Panc1 (cell line): ENCODE measurements around the gene FBXW12. TPM values are rescaled to one million over a fixed set of nuclear protein-coding genes. Genes with fewer than 3 reads are reported as not detected.

Source experiments
- ATAC-seq: fragments of 200-7000 bp; cut with Tn5 transposase; 2 replicates; pipeline ENCODE4 v1.9.1; 2020; ENCODE audit warnings: mild to moderate bottlenecking, moderate library complexity
- BruUV-seq: library from RNA; stranded (reverse); fragments of 400-500 nt; replicated peaks from 2 replicates; lab custom pipeline; 2021; lab: Mats Ljungman, UMichigan
- CTCF ChIA-PET: fragments of 300-600 bp; sonication (Branson Sonifier 250); formaldehyde crosslinking; loops from one replicate; lab custom pipeline; 2022; ENCODE audit warnings: antibody characterized with exemption; lab: Charles Lee
- POLR2A ChIA-PET: fragments of 300-600 bp; sonication (Branson Sonifier 250); formaldehyde crosslinking; loops from one replicate; lab custom pipeline; 2022; ENCODE audit warnings: antibody characterized with exemption; lab: Charles Lee
- DNase-seq: peaks from one replicate; pipeline ENCODE4 v3.0.0-alpha.2; 2010; ENCODE audit warnings: low read depth, low spot score
- H3K27ac ChIP-seq: 2 replicates; pipeline ENCODE4 v1.5.1; 2011; ENCODE audit warnings: mild to moderate bottlenecking, low read length, inconsistent platforms
- H3K27me3 ChIP-seq: fragments of 200-500 bp; sonication (Bioruptor generic); 2 replicates; pipeline ENCODE4 v1.6.0; 2014; ENCODE audit warnings: low read length, inconsistent platforms; ENCODE audit not compliant: control insufficient read depth, insufficient read depth
- H3K36me3 ChIP-seq: fragments of 200-500 bp; sonication (Bioruptor generic); 2 replicates; pipeline ENCODE4 v1.5.1; 2014; ENCODE audit warnings: inconsistent platforms, mild to moderate bottlenecking, low read length, moderate library complexity; ENCODE audit not compliant: control insufficient read depth, insufficient read depth
- H3K4me1 ChIP-seq: 2 replicates; pipeline ENCODE4 v1.5.1; 2011; ENCODE audit warnings: inconsistent platforms, mild to moderate bottlenecking, low read length, moderate library complexity; ENCODE audit not compliant: control insufficient read depth, insufficient read depth
- H3K4me3 ChIP-seq, 2 experiments: 2 replicates each; pipeline ENCODE4 v1.5.1; 2011 to 2012; ENCODE audit warnings: low read depth in 2 of 2, low read length in 2 of 2, mild to moderate bottlenecking in 2 of 2, inconsistent platforms in 1 of 2, moderate library complexity in 1 of 2
- H3K9me3 ChIP-seq: fragments of 200-500 bp; sonication (Bioruptor generic); 2 replicates; pipeline ENCODE4 v1.5.1; 2014; ENCODE audit warnings: low read depth, mild to moderate bottlenecking, inconsistent platforms, low read length, moderate library complexity; ENCODE audit not compliant: control insufficient read depth, insufficient read depth
- CTCF ChIP-seq: fragments of 450-650 bp; IDR thresholded peaks from 2 replicates; pipeline ENCODE4 v1.5.1; 2017; ENCODE audit warnings: mild to moderate bottlenecking
- POLR2AphosphoS5 ChIP-seq: IDR thresholded peaks from 2 replicates; pipeline ENCODE4 v1.6.1; 2012; ENCODE audit warnings: mild to moderate bottlenecking, low read depth, low read length, moderate library complexity
- REST ChIP-seq, 2 experiments: IDR thresholded peaks; 2 replicates each; pipeline ENCODE4 v1.6.1; 2011 to 2012; ENCODE audit warnings: low read depth in 2 of 2, control low read depth in 1 of 2, low read length in 1 of 2, mild to moderate bottlenecking in 1 of 2, moderate library complexity in 1 of 2; ENCODE audit not compliant: insufficient read depth in 1 of 2
- SIN3A ChIP-seq: IDR thresholded peaks from 2 replicates; pipeline ENCODE4 v1.6.1; 2012; ENCODE audit warnings: low read depth, mild to moderate bottlenecking, low read length, moderate library complexity, borderline replicate concordance; ENCODE audit not compliant: insufficient read depth
- TCF7L2 ChIP-seq: IDR thresholded peaks from 2 replicates; pipeline ENCODE4 v1.6.1; 2011; ENCODE audit warnings: mild to moderate bottlenecking, low read depth, low read length, inconsistent platforms
- in situ Hi-C: cut with HindIII; loops from 2 replicates; pipeline ENCODE4 v1.10.0; 2016; ENCODE audit warnings: low sequenced_read_pairs, low pct_unique_long_range_greater_than_20kb
- intact Hi-C: fragments of 100-400 bp; cut with micrococcal nuclease; formaldehyde crosslinking; loops from one replicate; pipeline ENCODE4 v1.10.0; 2022; ENCODE audit not compliant: unreplicated experiment
- total RNA-seq: library from RNA; stranded (reverse); gene quantifications from one replicate; pipeline ENCODE4 v1.2.1, GENCODE V29; 2021; ENCODE audit not compliant: unreplicated experiment

The FBXW12 gene
- total RNA-seq, 1 experiment from 2014 or later, result not detected

GRCh38 chr3:48428088-48428571 is 56.1 kb downstream of the FBXW12 start:
- ChIA-PET CTCF (no interaction called here), POLR2A (interaction anchor here (0.5 kb wide), 1 partner anchor 16 kb away, joined by 3 read pairs; no protein-coding TSS in a partner anchor)
- no peak for ATAC-seq
- Histone ChIP-seq H3K36me3 (no peaks in the 10 kb centered on the region), H3K4me3 (peak overlapping the region; percentile 53 to 59), H3K4me1 (peaks cover 4% of the 10 kb centered on the region; the same call in 1 of the 2 replicates), H3K27me3 (no peaks in the 10 kb centered on the region), H3K27ac (no peak overlapping the region), H3K9me3 (no peaks in the 10 kb centered on the region)
- in situ Hi-C loops (no loop called here), intact Hi-C loops (no loop called here)
- BruUV-seq, result no TSS peak
- no peak for DNase-seq
- TF ChIP-seq SIN3A, result no peak
- TF ChIP-seq POLR2AphosphoS5, result no peak
- TF ChIP-seq CTCF, result no peak
- TF ChIP-seq TCF7L2, result no peak
- no peak for TF ChIP-seq REST (IDR thresholded peaks at IDR 0.05; ENCODE audit: insufficient read depth in 1 of 2, low read depth in 2 of 2, low read length in 1 of 2)

- no peak overlapping the region for H3K27ac ChIP-seq
- no peaks in the 10 kb centered on the region for H3K27me3 ChIP-seq
- intact Hi-C loops, result no loop called here
- no peaks in the 10 kb centered on the region for H3K36me3 ChIP-seq
- in situ Hi-C loops, result no loop called here
- ATAC-seq, result peak; percentile 67
- DNase-seq, result no peak
- no TSS peak for BruUV-seq
- peak overlapping the region; percentile 53 to 59 for H3K4me3 ChIP-seq
- CTCF ChIA-PET, result no interaction called here
- peaks cover 4% of the 10 kb centered on the region; the same call in 1 of the 2 replicates for H3K4me1 ChIP-seq
- TF ChIP-seq TCF7L2 (no peak), CTCF (no peak), SIN3A (no peak), REST (IDR thresholded peaks at IDR 0.05; ENCODE audit: insufficient read depth in 1 of 2, low read depth in 2 of 2, low read length in 1 of 2) (no peak), POLR2AphosphoS5 (no peak)
- H3K9me3 ChIP-seq, result no peaks in the 10 kb centered on the region
- POLR2A ChIA-PET, result no interaction called here
Measured at GRCh38 chr3:48428572-48429316, 56.7 kb downstream of the FBXW12 start.
